C4-2B (cell line): Measurements from ENCODE around the gene AP2A2.

Source experiments
- CTCF ChIP-seq: fragments of 450-650 bp; conservative IDR thresholded peaks from 2 replicates; pipeline ENCODE4 v1.5.1; 2017; ENCODE audit warnings: mild to moderate bottlenecking
- ZFX ChIP-seq: fragments of 450-650 bp; IDR thresholded peaks from 2 replicates; pipeline ENCODE4 v1.6.1; 2017

GRCh38 chr11:955154-956063, 29.7 kb downstream of the AP2A2 start:
- TF ChIP-seq CTCF (no peak), ZFX (no peak)
